GM19099 (cell line): ENCODE results near the gene PSIP1.

ENCODE experiments used
- POLR2A ChIP-seq: IDR thresholded peaks from 3 replicates; pipeline ENCODE4 v1.6.1; 2011; ENCODE audit warnings: low read depth; ENCODE audit not compliant: insufficient read length; ENCODE audit errors: extremely low read depth

PSIP1 gene

GRCh38 chr9:15519831-15520230, 9.1 kb upstream of the PSIP1 start:
- TF ChIP-seq POLR2A, result no peak

GRCh38 chr9:15513335-15513734, 2.6 kb upstream of the PSIP1 start:
- no peak for TF ChIP-seq POLR2A

GRCh38 chr9:15512889-15513288, 2.1 kb upstream of the PSIP1 start:
- no peak for TF ChIP-seq POLR2A

GRCh38 chr9:15512204-15512603, 1.4 kb upstream of the PSIP1 start:
- no peak for TF ChIP-seq POLR2A

GRCh38 chr9:15509931-15510788, 610 bp downstream of the PSIP1 start:
- TF ChIP-seq POLR2A, result no peak

- no peak for TF ChIP-seq POLR2A
Observed at GRCh38 chr9:15505921-15506320, 4.8 kb downstream of the PSIP1 start.

GRCh38 chr9:15501803-15502202, 9.0 kb downstream of the PSIP1 start:
- TF ChIP-seq POLR2A, result no peak

- no peak for TF ChIP-seq POLR2A
Observed at GRCh38 chr9:15501179-15501578, 9.6 kb downstream of the PSIP1 start.

- no peak for TF ChIP-seq POLR2A
Observed at GRCh38 chr9:15499139-15499538, 11.6 kb downstream of the PSIP1 start.

GRCh38 chr9:15498246-15498995, 12.3 kb downstream of the PSIP1 start:
- TF ChIP-seq POLR2A, result no peak

GRCh38 chr9:15492485-15493150, 18.2 kb downstream of the PSIP1 start:
- TF ChIP-seq POLR2A, result no peak

- no peak for TF ChIP-seq POLR2A
Observed at GRCh38 chr9:15491950-15492349, 18.8 kb downstream of the PSIP1 start.

- no peak for TF ChIP-seq POLR2A
Observed at GRCh38 chr9:15485836-15486666, 24.7 kb downstream of the PSIP1 start.

GRCh38 chr9:15484802-15485201, 26.0 kb downstream of the PSIP1 start:
- TF ChIP-seq POLR2A, result no peak

GRCh38 chr9:15482146-15482545, 28.6 kb downstream of the PSIP1 start:
- TF ChIP-seq POLR2A, result no peak
